HUES48 (cell line): ENCODE results near the gene ADGRV1.

ENCODE experiments used
- H3K27ac ChIP-seq: one replicate; pipeline ENCODE4 v1.7.0; 2013; ENCODE audit warnings: low read depth, low read length, inconsistent platforms
- H3K27me3 ChIP-seq: 2 replicates; pipeline ENCODE4 v1.6.1; 2013; ENCODE audit warnings: mild to moderate bottlenecking, low read length; ENCODE audit not compliant: control insufficient read depth, insufficient read depth
- H3K36me3 ChIP-seq: 2 replicates; pipeline ENCODE4 v1.6.1; 2013; ENCODE audit warnings: low read length; ENCODE audit not compliant: control insufficient read depth, insufficient read depth
- H3K4me1 ChIP-seq: 2 replicates; pipeline ENCODE4 v1.6.1; 2013; ENCODE audit warnings: mild to moderate bottlenecking, low read length; ENCODE audit not compliant: control insufficient read depth, insufficient read depth
- H3K4me3 ChIP-seq: 2 replicates; pipeline ENCODE4 v1.5.1; 2013; ENCODE audit warnings: mild to moderate bottlenecking, low read depth, low read length
- H3K9ac ChIP-seq: 2 replicates; pipeline ENCODE4 v1.6.1; 2013; ENCODE audit warnings: mild to moderate bottlenecking, low read depth, low read length, moderate library complexity
- H3K9me3 ChIP-seq: 2 replicates; pipeline ENCODE4 v1.6.1; 2013; ENCODE audit warnings: low read length; ENCODE audit not compliant: control insufficient read depth, insufficient read depth

ADGRV1 gene

GRCh38 chr5:91159647-91160046 is 601.0 kb downstream of the ADGRV1 start:
- Histone ChIP-seq H3K4me1 (peaks cover 4% of the 10 kb centered on the region; the same call in 1 of the 2 replicates), H3K9me3 (no peaks in the 10 kb centered on the region), H3K27ac (no peak overlapping the region), H3K36me3 (peaks cover 10% of the 10 kb centered on the region), H3K27me3 (no peaks in the 10 kb centered on the region), H3K4me3 (no peak overlapping the region), H3K9ac (no peak overlapping the region)

- no peaks in the 10 kb centered on the region for H3K9me3 ChIP-seq
- H3K36me3 ChIP-seq = peaks cover 10% of the 10 kb centered on the region
- H3K9ac ChIP-seq = no peak overlapping the region
- no peak overlapping the region for H3K4me3 ChIP-seq
- no peak overlapping the region for H3K27ac ChIP-seq
- H3K4me1 ChIP-seq = peaks cover 4% of the 10 kb centered on the region; the same call in 1 of the 2 replicates
- H3K27me3 ChIP-seq = no peaks in the 10 kb centered on the region
Measured at GRCh38 chr5:91160714-91161285, 602.2 kb downstream of the ADGRV1 start.

GRCh38 chr5:91162534-91163381 is 604.2 kb downstream of the ADGRV1 start:
- no peaks in the 10 kb centered on the region for H3K27me3 ChIP-seq
- peaks cover 4% of the 10 kb centered on the region; the same call in 1 of the 2 replicates for H3K4me1 ChIP-seq
- no peaks in the 10 kb centered on the region for H3K9me3 ChIP-seq
- H3K27ac ChIP-seq = peak overlapping the region; percentile 1
- H3K4me3 ChIP-seq = no peak overlapping the region
- peaks cover 10% of the 10 kb centered on the region for H3K36me3 ChIP-seq
- H3K9ac ChIP-seq = no peak overlapping the region

- peaks cover 4% of the 10 kb centered on the region; the same call in 1 of the 2 replicates for H3K4me1 ChIP-seq
- H3K27me3 ChIP-seq = no peaks in the 10 kb centered on the region
- H3K9me3 ChIP-seq = no peaks in the 10 kb centered on the region
- H3K9ac ChIP-seq = no peak overlapping the region
- no peak overlapping the region for H3K27ac ChIP-seq
- no peak overlapping the region for H3K4me3 ChIP-seq
- H3K36me3 ChIP-seq = peaks cover 10% of the 10 kb centered on the region
Measured at GRCh38 chr5:91164424-91164823, 605.8 kb downstream of the ADGRV1 start.

- no peaks in the 10 kb centered on the region for H3K27me3 ChIP-seq
- H3K36me3 ChIP-seq = peaks cover 10% of the 10 kb centered on the region
- no peak overlapping the region for H3K27ac ChIP-seq
- H3K4me1 ChIP-seq = peaks cover 12% of the 10 kb centered on the region
- H3K4me3 ChIP-seq = no peak overlapping the region
- H3K9ac ChIP-seq = no peak overlapping the region
- H3K9me3 ChIP-seq = no peaks in the 10 kb centered on the region
Measured at GRCh38 chr5:91166059-91166807, 607.6 kb downstream of the ADGRV1 start.

GRCh38 chr5:91168859-91169258 is 610.3 kb downstream of the ADGRV1 start:
- H3K9ac ChIP-seq = no peak overlapping the region
- peaks cover 7% of the 10 kb centered on the region for H3K36me3 ChIP-seq
- H3K27ac ChIP-seq = no peak overlapping the region
- H3K4me3 ChIP-seq = no peak overlapping the region
- peaks cover 16% of the 10 kb centered on the region for H3K4me1 ChIP-seq
- no peaks in the 10 kb centered on the region for H3K9me3 ChIP-seq
- no peaks in the 10 kb centered on the region for H3K27me3 ChIP-seq

GRCh38 chr5:91170266-91170665 is 611.7 kb downstream of the ADGRV1 start:
- Histone ChIP-seq H3K9ac (no peak overlapping the region), H3K36me3 (no peaks in the 10 kb centered on the region), H3K27me3 (no peaks in the 10 kb centered on the region), H3K4me1 (peaks cover 16% of the 10 kb centered on the region), H3K4me3 (no peak overlapping the region), H3K9me3 (no peaks in the 10 kb centered on the region), H3K27ac (peak overlapping the region; percentile 11)

- Histone ChIP-seq H3K9me3 (no peaks in the 10 kb centered on the region), H3K9ac (no peak overlapping the region), H3K27ac (peak overlapping the region; percentile 0), H3K4me3 (no peak overlapping the region), H3K27me3 (no peaks in the 10 kb centered on the region), H3K36me3 (no peaks in the 10 kb centered on the region), H3K4me1 (peaks cover 18% of the 10 kb centered on the region)
Measured at GRCh38 chr5:91171322-91171721, 612.7 kb downstream of the ADGRV1 start.

GRCh38 chr5:91174396-91174795 is 615.8 kb downstream of the ADGRV1 start:
- Histone ChIP-seq H3K9me3 (no peaks in the 10 kb centered on the region), H3K27ac (no peak overlapping the region), H3K4me1 (peaks cover 22% of the 10 kb centered on the region), H3K36me3 (no peaks in the 10 kb centered on the region), H3K4me3 (no peak overlapping the region), H3K27me3 (no peaks in the 10 kb centered on the region), H3K9ac (no peak overlapping the region)

GRCh38 chr5:91175708-91176107 is 617.1 kb downstream of the ADGRV1 start:
- Histone ChIP-seq H3K4me1 (peaks cover 14% of the 10 kb centered on the region), H3K27ac (peak overlapping the region; percentile 2), H3K27me3 (no peaks in the 10 kb centered on the region), H3K4me3 (no peak overlapping the region), H3K36me3 (no peaks in the 10 kb centered on the region), H3K9me3 (no peaks in the 10 kb centered on the region), H3K9ac (no peak overlapping the region)
